ENCODE results near the gene ATP8B1.

GRCh38 chr18:57733861-57734260, 69.3 kb downstream of the ATP8B1 start:
- TF ChIP-seq TAF1 (IDR thresholded peaks at IDR 0.05; ENCODE audit: low read depth) (no peak), RAD21 (IDR thresholded peaks at IDR 0.05; ENCODE audit: low read depth) (no peak), YY1 (IDR thresholded peaks at IDR 0.05; ENCODE audit: low read depth) (no peak), FOXM1 (IDR thresholded peaks at IDR 0.05; ENCODE audit: borderline replicate concordance, low read depth) (no peak), CEBPB (IDR thresholded peaks at IDR 0.05) (no peak), EGR1 (IDR thresholded peaks at IDR 0.05) (no peak), EP300 (IDR thresholded peaks at IDR 0.05; ENCODE audit: borderline replicate concordance) (no peak), NFIC (IDR thresholded peaks at IDR 0.05) (no peak)
- TF ChIP-seq, protein P1, sequence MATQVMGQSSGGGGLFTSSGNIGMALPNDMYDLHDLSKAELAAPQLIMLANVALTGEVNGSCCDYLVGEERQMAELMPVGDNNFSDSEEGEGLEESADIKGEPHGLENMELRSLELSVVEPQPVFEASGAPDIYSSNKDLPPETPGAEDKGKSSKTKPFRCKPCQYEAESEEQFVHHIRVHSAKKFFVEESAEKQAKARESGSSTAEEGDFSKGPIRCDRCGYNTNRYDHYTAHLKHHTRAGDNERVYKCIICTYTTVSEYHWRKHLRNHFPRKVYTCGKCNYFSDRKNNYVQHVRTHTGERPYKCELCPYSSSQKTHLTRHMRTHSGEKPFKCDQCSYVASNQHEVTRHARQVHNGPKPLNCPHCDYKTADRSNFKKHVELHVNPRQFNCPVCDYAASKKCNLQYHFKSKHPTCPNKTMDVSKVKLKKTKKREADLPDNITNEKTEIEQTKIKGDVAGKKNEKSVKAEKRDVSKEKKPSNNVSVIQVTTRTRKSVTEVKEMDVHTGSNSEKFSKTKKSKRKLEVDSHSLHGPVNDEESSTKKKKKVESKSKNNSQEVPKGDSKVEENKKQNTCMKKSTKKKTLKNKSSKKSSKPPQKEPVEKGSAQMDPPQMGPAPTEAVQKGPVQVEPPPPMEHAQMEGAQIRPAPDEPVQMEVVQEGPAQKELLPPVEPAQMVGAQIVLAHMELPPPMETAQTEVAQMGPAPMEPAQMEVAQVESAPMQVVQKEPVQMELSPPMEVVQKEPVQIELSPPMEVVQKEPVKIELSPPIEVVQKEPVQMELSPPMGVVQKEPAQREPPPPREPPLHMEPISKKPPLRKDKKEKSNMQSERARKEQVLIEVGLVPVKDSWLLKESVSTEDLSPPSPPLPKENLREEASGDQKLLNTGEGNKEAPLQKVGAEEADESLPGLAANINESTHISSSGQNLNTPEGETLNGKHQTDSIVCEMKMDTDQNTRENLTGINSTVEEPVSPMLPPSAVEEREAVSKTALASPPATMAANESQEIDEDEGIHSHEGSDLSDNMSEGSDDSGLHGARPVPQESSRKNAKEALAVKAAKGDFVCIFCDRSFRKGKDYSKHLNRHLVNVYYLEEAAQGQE (IDR thresholded peaks at IDR 0.05; ENCODE audit: low read depth) = no peak
- TF ChIP-seq, protein P2, sequence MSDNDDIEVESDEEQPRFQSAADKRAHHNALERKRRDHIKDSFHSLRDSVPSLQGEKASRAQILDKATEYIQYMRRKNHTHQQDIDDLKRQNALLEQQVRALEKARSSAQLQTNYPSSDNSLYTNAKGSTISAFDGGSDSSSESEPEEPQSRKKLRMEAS (IDR thresholded peaks at IDR 0.05) = no peak
- TF ChIP-seq, protein P3, sequence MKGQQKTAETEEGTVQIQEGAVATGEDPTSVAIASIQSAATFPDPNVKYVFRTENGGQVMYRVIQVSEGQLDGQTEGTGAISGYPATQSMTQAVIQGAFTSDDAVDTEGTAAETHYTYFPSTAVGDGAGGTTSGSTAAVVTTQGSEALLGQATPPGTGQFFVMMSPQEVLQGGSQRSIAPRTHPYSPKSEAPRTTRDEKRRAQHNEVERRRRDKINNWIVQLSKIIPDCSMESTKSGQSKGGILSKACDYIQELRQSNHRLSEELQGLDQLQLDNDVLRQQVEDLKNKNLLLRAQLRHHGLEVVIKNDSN (IDR thresholded peaks at IDR 0.05) = no peak

All from Ishikawa (cell line).